Measurements from ENCODE around the gene HTRA3. TPM values are rescaled to one million over a fixed set of nuclear protein-coding genes. Genes with fewer than 3 reads are reported as not detected.

The HTRA3 gene
- total and polyA plus RNA-seq, 2 of the 8 experiments (the other 6 are each of a cell fraction or from before 2014, with no cell fraction given): 3.2 to 5.8 TPM

- TF ChIP-seq CBX8 (IDR thresholded peaks at IDR 0.05; ENCODE audit: borderline replicate concordance, low read depth, low read length): no peak
- no peak for TF ChIP-seq POU5F1 (IDR thresholded peaks at IDR 0.05; ENCODE audit: low read depth, low read length)
- no peak for TF ChIP-seq BACH1 (IDR thresholded peaks at IDR 0.05; ENCODE audit: low read length)
- no peak for TF ChIP-seq CEBPB (IDR thresholded peaks at IDR 0.05; ENCODE audit: low read depth, low read length)
- TF ChIP-seq FOSL1 (IDR thresholded peaks at IDR 0.05; ENCODE audit: insufficient read depth, low read depth, low read length): no peak
- TF ChIP-seq KDM1A (IDR thresholded peaks at IDR 0.05; ENCODE audit: borderline replicate concordance, low read length): no peak
- no peak for TF ChIP-seq ATF3 (IDR thresholded peaks at IDR 0.05; ENCODE audit: insufficient read depth, low read depth, low read length)
- TF ChIP-seq RXRA (IDR thresholded peaks at IDR 0.05; ENCODE audit: insufficient read depth, low read depth, low read length): no peak
Observed at GRCh38 chr4:8291701-8292477, 22.3 kb downstream of the HTRA3 start (continued).

Data from H1 (cell line).